Dendritic cell treated with granulocyte-macrophage colony-stimulating factor and Interleukin-4, amounts not matched to agents 40 ng/mL and 50 ng/mL, for 4 days (primary cell): ENCODE results near the gene CWC27.

Experiments used
- H3K27ac Mint-ChIP-seq: one replicate; pipeline ENCODE4 v1.8.0; 2022; ENCODE audit warnings: mild to moderate bottlenecking, mixed read lengths
- H3K27me3 Mint-ChIP-seq: one replicate; pipeline ENCODE4 v1.8.0; 2022; ENCODE audit warnings: mild to moderate bottlenecking, mixed read lengths
- H3K36me3 Mint-ChIP-seq: one replicate; pipeline ENCODE4 v1.8.0; 2022; ENCODE audit warnings: low read depth, mixed read lengths
- H3K4me1 Mint-ChIP-seq: one replicate; pipeline ENCODE4 v1.8.0; 2022; ENCODE audit warnings: low read depth, mixed read lengths
- H3K4me3 Mint-ChIP-seq: one replicate; pipeline ENCODE4 v1.8.0; 2022; ENCODE audit warnings: mild to moderate bottlenecking, moderate library complexity, mixed read lengths
- H3K9me3 Mint-ChIP-seq: one replicate; pipeline ENCODE4 v1.8.0; 2022; ENCODE audit warnings: mixed read lengths
- intact Hi-C: fragments of 100-400 bp; cut with micrococcal nuclease; formaldehyde crosslinking; loops from one replicate; pipeline ENCODE4 v1.15.0; 2022

Gene CWC27

GRCh38 chr5:64969578-64969977 is 200.8 kb downstream of the CWC27 start:
- no peak overlapping the region for H3K4me3 Mint-ChIP-seq

GRCh38 chr5:64971513-64971912 is 202.8 kb downstream of the CWC27 start:
- no peak overlapping the region for H3K27ac Mint-ChIP-seq
- no peak overlapping the region for H3K4me3 Mint-ChIP-seq
- H3K27me3 Mint-ChIP-seq: no peaks in the 10 kb centered on the region
- intact Hi-C loops: no loop called here
- peaks cover 5% of the 10 kb centered on the region for H3K4me1 Mint-ChIP-seq
- peaks cover 8% of the 10 kb centered on the region for H3K9me3 Mint-ChIP-seq
- peaks cover 21% of the 10 kb centered on the region for H3K36me3 Mint-ChIP-seq

More at GRCh38 chr5:64969578-64969977, 200.8 kb downstream of the CWC27 start:
- no peak overlapping the region for H3K27ac Mint-ChIP-seq
- peaks cover 5% of the 10 kb centered on the region for H3K4me1 Mint-ChIP-seq
- H3K36me3 Mint-ChIP-seq: peaks cover 21% of the 10 kb centered on the region
- intact Hi-C loops: loop anchor here (10.0 kb wide), 1 partner anchor 135 kb away; no protein-coding TSS in a partner anchor
- no peaks in the 10 kb centered on the region for H3K27me3 Mint-ChIP-seq
- peaks cover 8% of the 10 kb centered on the region for H3K9me3 Mint-ChIP-seq

- Mint-ChIP-seq H3K27me3 (no peaks in the 10 kb centered on the region), H3K4me1 (peaks cover 5% of the 10 kb centered on the region), H3K36me3 (peaks cover 21% of the 10 kb centered on the region), H3K27ac (no peak overlapping the region), H3K4me3 (no peak overlapping the region), H3K9me3 (peaks cover 8% of the 10 kb centered on the region)
- intact Hi-C loops: no loop called here
These were observed 203.3 kb downstream of the CWC27 start for GRCh38 chr5:64971990-64972389.

- Mint-ChIP-seq H3K27ac (no peak overlapping the region), H3K9me3 (peaks cover 8% of the 10 kb centered on the region), H3K4me1 (peaks cover 6% of the 10 kb centered on the region), H3K4me3 (no peak overlapping the region), H3K27me3 (no peaks in the 10 kb centered on the region), H3K36me3 (peaks cover 23% of the 10 kb centered on the region)
- intact Hi-C loops: no loop called here
These were observed 203.9 kb downstream of the CWC27 start for GRCh38 chr5:64972591-64972990.

- intact Hi-C loops: no loop called here
- H3K27me3 Mint-ChIP-seq: no peaks in the 10 kb centered on the region
- no peak overlapping the region for H3K4me3 Mint-ChIP-seq
- no peak overlapping the region for H3K27ac Mint-ChIP-seq
- peaks cover 8% of the 10 kb centered on the region for H3K9me3 Mint-ChIP-seq
- H3K4me1 Mint-ChIP-seq: peaks cover 10% of the 10 kb centered on the region
- H3K36me3 Mint-ChIP-seq: peaks cover 29% of the 10 kb centered on the region
These were observed 204.5 kb downstream of the CWC27 start for GRCh38 chr5:64973215-64973614.

GRCh38 chr5:64977779-64978178 is 209.0 kb downstream of the CWC27 start:
- Mint-ChIP-seq H3K36me3 (peaks cover 34% of the 10 kb centered on the region), H3K9me3 (peaks cover 8% of the 10 kb centered on the region), H3K27ac (no peak overlapping the region), H3K4me1 (peaks cover 8% of the 10 kb centered on the region), H3K27me3 (no peaks in the 10 kb centered on the region), H3K4me3 (no peak overlapping the region)
- intact Hi-C loops: no loop called here

GRCh38 chr5:64978546-64978945 is 209.8 kb downstream of the CWC27 start:
- intact Hi-C loops: no loop called here
- no peaks in the 10 kb centered on the region for H3K27me3 Mint-ChIP-seq
- H3K4me1 Mint-ChIP-seq: peaks cover 5% of the 10 kb centered on the region
- H3K9me3 Mint-ChIP-seq: peaks cover 8% of the 10 kb centered on the region
- no peak overlapping the region for H3K27ac Mint-ChIP-seq
- H3K36me3 Mint-ChIP-seq: peaks cover 27% of the 10 kb centered on the region
- H3K4me3 Mint-ChIP-seq: no peak overlapping the region

- intact Hi-C loops: no loop called here
- Mint-ChIP-seq H3K9me3 (peaks cover under 1% of the 10 kb centered on the region), H3K27me3 (no peaks in the 10 kb centered on the region), H3K36me3 (peaks cover 17% of the 10 kb centered on the region), H3K4me3 (no peak overlapping the region), H3K27ac (no peak overlapping the region), H3K4me1 (peaks cover 5% of the 10 kb centered on the region)
These were observed 210.8 kb downstream of the CWC27 start for GRCh38 chr5:64979531-64979930.

GRCh38 chr5:64980176-64980575 is 211.4 kb downstream of the CWC27 start:
- intact Hi-C loops: no loop called here
- H3K4me1 Mint-ChIP-seq: peaks cover 5% of the 10 kb centered on the region
- H3K27me3 Mint-ChIP-seq: no peaks in the 10 kb centered on the region
- H3K27ac Mint-ChIP-seq: no peak overlapping the region
- H3K4me3 Mint-ChIP-seq: no peak overlapping the region
- H3K9me3 Mint-ChIP-seq: no peaks in the 10 kb centered on the region
- H3K36me3 Mint-ChIP-seq: peaks cover 17% of the 10 kb centered on the region

- no peak overlapping the region for H3K4me3 Mint-ChIP-seq
- H3K36me3 Mint-ChIP-seq: peaks cover 22% of the 10 kb centered on the region
- intact Hi-C loops: no loop called here
These were observed 219.0 kb downstream of the CWC27 start for GRCh38 chr5:64987768-64988167.

GRCh38 chr5:65009207-65009606 is 240.5 kb downstream of the CWC27 start:
- H3K4me1 Mint-ChIP-seq: no peaks in the 10 kb centered on the region
- H3K4me3 Mint-ChIP-seq: no peak overlapping the region
- H3K27me3 Mint-ChIP-seq: no peaks in the 10 kb centered on the region
- H3K27ac Mint-ChIP-seq: no peak overlapping the region
- intact Hi-C loops: no loop called here
- H3K36me3 Mint-ChIP-seq: peaks cover 5% of the 10 kb centered on the region
- peaks cover 4% of the 10 kb centered on the region for H3K9me3 Mint-ChIP-seq

More at GRCh38 chr5:64987768-64988167, 219.0 kb downstream of the CWC27 start:
- Mint-ChIP-seq H3K4me1 (no peaks in the 10 kb centered on the region), H3K27me3 (no peaks in the 10 kb centered on the region), H3K9me3 (no peaks in the 10 kb centered on the region), H3K27ac (no peak overlapping the region)

GRCh38 chr5:65010841-65011240 is 242.1 kb downstream of the CWC27 start:
- Mint-ChIP-seq H3K9me3 (no peaks in the 10 kb centered on the region), H3K36me3 (peaks cover 5% of the 10 kb centered on the region), H3K27ac (no peak overlapping the region), H3K4me3 (no peak overlapping the region), H3K4me1 (no peaks in the 10 kb centered on the region), H3K27me3 (no peaks in the 10 kb centered on the region)
- intact Hi-C loops: no loop called here

- no peaks in the 10 kb centered on the region for H3K9me3 Mint-ChIP-seq
These were observed 243.7 kb downstream of the CWC27 start for GRCh38 chr5:65012301-65012892.

GRCh38 chr5:65013166-65013565 is 244.4 kb downstream of the CWC27 start:
- Mint-ChIP-seq H3K36me3 (no peaks in the 10 kb centered on the region), H3K9me3 (no peaks in the 10 kb centered on the region), H3K4me1 (no peaks in the 10 kb centered on the region), H3K27ac (no peak overlapping the region), H3K4me3 (no peak overlapping the region), H3K27me3 (no peaks in the 10 kb centered on the region)
- intact Hi-C loops: no loop called here

More at GRCh38 chr5:65012301-65012892, 243.7 kb downstream of the CWC27 start:
- Mint-ChIP-seq H3K27ac (no peak overlapping the region), H3K27me3 (no peaks in the 10 kb centered on the region), H3K36me3 (peaks cover 4% of the 10 kb centered on the region), H3K4me3 (no peak overlapping the region), H3K4me1 (no peaks in the 10 kb centered on the region)
- intact Hi-C loops: no loop called here

- intact Hi-C loops: no loop called here
- no peaks in the 10 kb centered on the region for H3K36me3 Mint-ChIP-seq
- H3K27me3 Mint-ChIP-seq: no peaks in the 10 kb centered on the region
- no peak overlapping the region for H3K27ac Mint-ChIP-seq
- H3K9me3 Mint-ChIP-seq: no peaks in the 10 kb centered on the region
- no peak overlapping the region for H3K4me3 Mint-ChIP-seq
- H3K4me1 Mint-ChIP-seq: no peaks in the 10 kb centered on the region
These were observed 246.0 kb downstream of the CWC27 start for GRCh38 chr5:65014769-65015168.
